PC-9 (cell line): ENCODE data around the gene GTF3C1. TPM values are rescaled to one million over a fixed set of nuclear protein-coding genes. Genes with fewer than 3 reads are reported as not detected.

Experiments used
- BruUV-seq: library from RNA; stranded (reverse); fragments of 400-500 nt; replicated peaks from 2 replicates; lab custom pipeline; 2021; lab: Mats Ljungman, UMichigan
- CTCF ChIA-PET: fragments of 300-600 bp; sonication (Branson Sonifier 250); formaldehyde crosslinking; loops from one replicate; lab custom pipeline; 2022; ENCODE audit warnings: antibody characterized with exemption; lab: Charles Lee
- POLR2A ChIA-PET: fragments of 300-600 bp; sonication (Branson Sonifier 250); formaldehyde crosslinking; loops from one replicate; lab custom pipeline; 2022; ENCODE audit warnings: antibody characterized with exemption; ENCODE audit not compliant: unreplicated experiment; lab: Charles Lee
- DNase-seq, 2 experiments: peaks; one replicate each; pipeline versions ENCODE4 v3.0.0 to v3.0.0-alpha.2; 2015 to 2022; ENCODE audit warnings: mixed read lengths in 1 of 2
- H2AFZ ChIP-seq: fragments of 200-600 bp; sonication (generic); 2 replicates; pipeline ENCODE4 v1.8.1; 2017; ENCODE audit warnings: antibody characterized with exemption
- H3F3A ChIP-seq: fragments of 200-600 bp; sonication (generic); 2 replicates; pipeline ENCODE4 v1.8.1; 2017; ENCODE audit warnings: antibody characterized with exemption, mild to moderate bottlenecking, low read depth; ENCODE audit not compliant: insufficient read depth
- H3K27ac ChIP-seq: fragments of 200-600 bp; sonication (generic); 2 replicates; pipeline ENCODE4 v1.6.1; 2016; ENCODE audit warnings: mixed run types
- H3K27me3 ChIP-seq: fragments of 200-600 bp; sonication (generic); 2 replicates; pipeline ENCODE4 v1.6.1; 2016; ENCODE audit warnings: low read depth, mixed run types; ENCODE audit not compliant: insufficient read depth
- H3K36me3 ChIP-seq: fragments of 200-600 bp; sonication (generic); 2 replicates; pipeline ENCODE4 v1.6.1; 2016; ENCODE audit warnings: low read depth, mixed run types
- H3K4me1 ChIP-seq: fragments of 200-600 bp; sonication (generic); replicated peaks from 2 replicates; pipeline ENCODE4 v1.6.1; 2016; ENCODE audit warnings: mixed run types; ENCODE audit not compliant: insufficient read depth
- H3K4me2 ChIP-seq: fragments of 200-600 bp; sonication (generic); 2 replicates; pipeline ENCODE4 v1.6.1; 2017; ENCODE audit warnings: mixed run types
- H3K4me3 ChIP-seq: fragments of 200-600 bp; sonication (generic); 2 replicates; pipeline ENCODE4 v1.6.1; 2016; ENCODE audit warnings: mixed run types
- H3K79me2 ChIP-seq: fragments of 200-600 bp; sonication (generic); 2 replicates; pipeline ENCODE4 v1.6.1; 2017; ENCODE audit warnings: low read depth, mixed run types
- H3K9me2 ChIP-seq: fragments of 200-600 bp; sonication (generic); 2 replicates; pipeline ENCODE4 v1.8.1; 2017; ENCODE audit warnings: mild to moderate bottlenecking; ENCODE audit not compliant: insufficient read depth
- H3K9me3 ChIP-seq: fragments of 200-600 bp; sonication (generic); 2 replicates; pipeline ENCODE4 v1.8.1; 2016; ENCODE audit warnings: low read depth; ENCODE audit not compliant: insufficient read depth
- H4K20me1 ChIP-seq: fragments of 200-600 bp; sonication (generic); 2 replicates; pipeline ENCODE4 v1.8.1; 2017; ENCODE audit not compliant: insufficient read depth
- CTCF ChIP-seq: fragments of 200-600 bp; sonication (generic); conservative IDR thresholded peaks from 2 replicates; pipeline ENCODE4 v1.6.1; 2017; ENCODE audit warnings: mixed run types, antibody characterized with exemption, mild to moderate bottlenecking, moderate library complexity
- EZH2 ChIP-seq: fragments of 200-600 bp; sonication (generic); IDR thresholded peaks from 2 replicates; pipeline ENCODE4 v1.8.0; 2017; ENCODE audit warnings: antibody characterized with exemption, low read depth
- intact Hi-C: fragments of 100-400 bp; cut with micrococcal nuclease; formaldehyde crosslinking; loops from one replicate; pipeline ENCODE4 v1.10.0; 2022; ENCODE audit not compliant: unreplicated experiment
- total RNA-seq: library from RNA; stranded (reverse); gene quantifications from 2 replicates; pipeline ENCODE4 v1.2.3, GENCODE V29; 2021

The GTF3C1 gene
- total RNA-seq, 1 experiment from 2014 or later, result 118 TPM

DNA sequence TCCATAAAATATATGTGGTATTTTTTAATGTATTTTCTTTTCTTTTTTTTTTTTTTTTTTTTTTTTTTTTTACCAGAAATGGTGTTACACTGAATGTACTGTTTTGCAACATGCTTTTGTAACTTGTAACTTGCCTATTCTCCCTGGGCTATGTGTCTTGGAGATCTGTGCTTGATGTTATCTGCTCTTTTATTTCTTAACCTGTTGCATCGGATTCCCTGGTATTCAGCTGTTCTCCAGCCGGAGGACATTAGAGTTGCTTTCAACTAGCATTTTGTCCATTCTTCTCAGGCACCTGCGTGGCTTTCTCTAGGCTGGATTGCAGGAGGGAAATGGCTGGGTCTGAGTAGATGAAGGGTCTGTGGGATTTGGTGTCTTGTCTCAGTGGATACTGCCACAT is 47.6 kb upstream of the GTF3C1 start:
- no peak for DNase-seq
- no TSS peak for BruUV-seq
- H3K9me3 ChIP-seq, result no peaks in the 10 kb centered on the region
- peaks cover 18% of the 10 kb centered on the region for H4K20me1 ChIP-seq
- H3K4me3 ChIP-seq, result no peak overlapping the region
- no peaks in the 10 kb centered on the region for H3K4me1 ChIP-seq
- intact Hi-C loops, result no loop called here
- H3K27me3 ChIP-seq, result no peaks in the 10 kb centered on the region
- no peaks in the 10 kb centered on the region for H3K36me3 ChIP-seq
- ChIA-PET POLR2A (interaction anchor here (0.7 kb wide), 1 partner anchor 48 kb away, joined by 8 read pairs; the partner anchor contains the start of gene GTF3C1), CTCF (interaction anchor here (0.6 kb wide), 1 partner anchor 11 kb away, joined by 13 read pairs; no protein-coding TSS in a partner anchor)
- no peaks in the 10 kb centered on the region for H3K79me2 ChIP-seq
- no peaks in the 10 kb centered on the region for H3F3A ChIP-seq
- H2AFZ ChIP-seq, result no peak overlapping the region
- H3K27ac ChIP-seq, result no peak overlapping the region
- TF ChIP-seq EZH2 (no peak), CTCF (no peak)
- H3K9me2 ChIP-seq, result no peaks in the 10 kb centered on the region
- H3K4me2 ChIP-seq, result no peak overlapping the region

- ChIA-PET POLR2A (no interaction called here), CTCF (no interaction called here)
- Histone ChIP-seq H3K79me2 (no peaks in the 10 kb centered on the region), H3K4me2 (no peak overlapping the region), H3K36me3 (0 out of 2 replicates have a peak, but pooled peaks cover 4% of the 10 kb centered on the region), H3K27me3 (no peaks in the 10 kb centered on the region), H3K4me3 (no peak overlapping the region), H3K27ac (no peak overlapping the region), H3F3A (no peaks in the 10 kb centered on the region), H3K9me3 (no peaks in the 10 kb centered on the region), H2AFZ (no peak overlapping the region), H4K20me1 (peaks cover 15% of the 10 kb centered on the region), H3K9me2 (no peaks in the 10 kb centered on the region), H3K4me1 (no peaks in the 10 kb centered on the region)
- BruUV-seq, result no TSS peak
- no peak for DNase-seq
- intact Hi-C loops, result no loop called here
- TF ChIP-seq EZH2 (no peak), CTCF (no peak)
Measured at GRCh38 chr16:27596411-27596810, 46.7 kb upstream of the GTF3C1 start.

DNA sequence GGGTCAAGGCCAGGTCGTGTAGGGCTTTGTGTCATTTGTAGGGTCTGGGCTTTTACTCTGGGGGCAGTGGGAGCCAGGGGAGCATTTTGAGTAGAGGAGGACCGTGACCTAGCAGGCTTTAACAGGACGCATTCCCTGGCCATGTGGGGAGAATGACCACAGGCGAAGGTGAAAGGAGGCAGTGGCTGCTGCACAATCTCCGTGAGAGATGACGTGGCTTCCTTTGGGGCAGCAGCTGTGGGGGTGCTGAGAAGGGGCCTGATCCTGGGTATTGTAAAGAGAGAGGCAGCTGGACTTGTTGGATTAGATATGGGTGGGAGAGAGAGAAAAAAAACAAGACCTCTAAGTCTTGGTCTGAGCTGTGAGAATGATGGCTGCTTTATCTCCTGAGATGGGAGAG is 46.3 kb upstream of the GTF3C1 start:
- Histone ChIP-seq H3K27ac (no peak overlapping the region), H3F3A (no peaks in the 10 kb centered on the region), H3K4me3 (no peak overlapping the region), H3K79me2 (no peaks in the 10 kb centered on the region), H3K9me2 (no peaks in the 10 kb centered on the region), H3K27me3 (no peaks in the 10 kb centered on the region), H4K20me1 (peaks cover 15% of the 10 kb centered on the region), H3K4me1 (no peaks in the 10 kb centered on the region), H3K4me2 (no peak overlapping the region), H3K36me3 (0 out of 2 replicates have a peak, but pooled peaks cover 4% of the 10 kb centered on the region), H3K9me3 (no peaks in the 10 kb centered on the region), H2AFZ (no peak overlapping the region)
- no TSS peak for BruUV-seq
- CTCF ChIA-PET, result no interaction called here
- POLR2A ChIA-PET, result no interaction called here
- DNase-seq, result no peak
- intact Hi-C loops, result no loop called here
- no peak for TF ChIP-seq EZH2

GRCh38 chr16:27595475-27595874 is 45.8 kb upstream of the GTF3C1 start:
- Histone ChIP-seq H3K4me2 (no peak overlapping the region), H3K4me1 (no peaks in the 10 kb centered on the region), H3K79me2 (no peaks in the 10 kb centered on the region), H3F3A (no peaks in the 10 kb centered on the region), H3K9me2 (no peaks in the 10 kb centered on the region), H3K4me3 (no peak overlapping the region), H3K27ac (no peak overlapping the region), H4K20me1 (peaks cover 15% of the 10 kb centered on the region), H3K36me3 (0 out of 2 replicates have a peak, but pooled peaks cover 4% of the 10 kb centered on the region), H3K9me3 (no peaks in the 10 kb centered on the region), H2AFZ (no peak overlapping the region), H3K27me3 (no peaks in the 10 kb centered on the region)
- TF ChIP-seq CTCF (no peak), EZH2 (no peak)
- CTCF ChIA-PET, result no interaction called here
- intact Hi-C loops, result no loop called here
- no peak for DNase-seq
- no TSS peak for BruUV-seq
- POLR2A ChIA-PET, result no interaction called here
